Progenitor cell of endocrine pancreas (in vitro differentiated cells): ENCODE data around the gene DNAAF1. TPM values are rescaled to one million over a fixed set of nuclear protein-coding genes. Genes with fewer than 3 reads are reported as not detected.

ENCODE experiments used
- DNase-seq: peaks from one replicate; pipeline ENCODE4 v3.0.0; 2021; ENCODE audit warnings: low spot score; ENCODE audit not compliant: unreplicated experiment
- H3K27ac Mint-ChIP-seq: 2 replicates; pipeline ENCODE4 v1.8.0; 2021; ENCODE audit warnings: mild to moderate bottlenecking, moderate library complexity, mixed read lengths
- H3K27me3 Mint-ChIP-seq: 2 replicates; pipeline ENCODE4 v1.8.0; 2021; ENCODE audit warnings: mixed read lengths
- H3K36me3 Mint-ChIP-seq: 2 replicates; pipeline ENCODE4 v1.8.0; 2022; ENCODE audit warnings: mixed read lengths; ENCODE audit not compliant: insufficient read depth
- H3K4me1 Mint-ChIP-seq: 2 replicates; pipeline ENCODE4 v1.8.0; 2021; ENCODE audit warnings: low read depth, mixed read lengths
- H3K4me3 Mint-ChIP-seq: 2 replicates; pipeline ENCODE4 v1.8.0; 2021; ENCODE audit warnings: low read depth, mild to moderate bottlenecking, moderate library complexity, mixed read lengths
- H3K9me3 Mint-ChIP-seq: 2 replicates; pipeline ENCODE4 v1.8.0; 2021; ENCODE audit warnings: low read depth, mixed read lengths
- CTCF ChIP-seq: fragments of 200-600 bp; sonication (generic); IDR thresholded peaks from one replicate; pipeline ENCODE4 v1.5.0; 2021; ENCODE audit warnings: antibody characterized with exemption, mild to moderate bottlenecking; ENCODE audit not compliant: unreplicated experiment
- total RNA-seq: library from RNA; stranded (reverse); gene quantifications from 2 replicates; pipeline ENCODE4 v1.2.1, GENCODE V29; 2021

The DNAAF1 gene
- total RNA-seq, 1 donor from 2014 or later, result 1.8 TPM

GRCh38 chr16:84138500-84138823 lies 6.6 kb upstream of the DNAAF1 start:
- DNase-seq, result no peak
- H3K4me1 Mint-ChIP-seq, result peaks cover 24% of the 10 kb centered on the region
- H3K27me3 Mint-ChIP-seq, result no peaks in the 10 kb centered on the region
- TF ChIP-seq CTCF, result no peak
- H3K9me3 Mint-ChIP-seq, result no peaks in the 10 kb centered on the region
- peaks cover 11% of the 10 kb centered on the region for H3K36me3 Mint-ChIP-seq
- H3K27ac Mint-ChIP-seq, result peak overlapping the region; percentile 93
- no peak overlapping the region for H3K4me3 Mint-ChIP-seq

GRCh38 chr16:84138824-84139627 lies 6.1 kb upstream of the DNAAF1 start:
- DNase-seq, result no peak
- peak overlapping the region; percentile 93 for H3K27ac Mint-ChIP-seq
- H3K27me3 Mint-ChIP-seq, result no peaks in the 10 kb centered on the region
- no peaks in the 10 kb centered on the region for H3K9me3 Mint-ChIP-seq
- H3K4me1 Mint-ChIP-seq, result peaks cover 25% of the 10 kb centered on the region
- peaks cover 9% of the 10 kb centered on the region for H3K36me3 Mint-ChIP-seq
- H3K4me3 Mint-ChIP-seq, result peak overlapping the region; percentile 43
- no peak for TF ChIP-seq CTCF

- Mint-ChIP-seq H3K9me3 (no peaks in the 10 kb centered on the region), H3K27me3 (no peaks in the 10 kb centered on the region), H3K4me3 (no peak overlapping the region), H3K27ac (peak overlapping the region; percentile 93), H3K4me1 (peaks cover 26% of the 10 kb centered on the region), H3K36me3 (peaks cover 9% of the 10 kb centered on the region)
- no peak for TF ChIP-seq CTCF
- no peak for DNase-seq
Observed at GRCh38 chr16:84139628-84140258, 5.4 kb upstream of the DNAAF1 start.

GRCh38 chr16:84141143-84141670 lies 3.9 kb upstream of the DNAAF1 start:
- no peak for TF ChIP-seq CTCF
- Mint-ChIP-seq H3K27me3 (peaks cover 2% of the 10 kb centered on the region), H3K27ac (no peak overlapping the region), H3K4me1 (peaks cover 26% of the 10 kb centered on the region), H3K4me3 (no peak overlapping the region), H3K36me3 (peaks cover 6% of the 10 kb centered on the region), H3K9me3 (no peaks in the 10 kb centered on the region)
- DNase-seq, result no peak

- Mint-ChIP-seq H3K9me3 (no peaks in the 10 kb centered on the region), H3K27ac (no peak overlapping the region), H3K36me3 (peaks cover 5% of the 10 kb centered on the region), H3K27me3 (peaks cover 9% of the 10 kb centered on the region), H3K4me3 (peak overlapping the region; percentile 98), H3K4me1 (peaks cover 15% of the 10 kb centered on the region)
- DNase-seq, result no peak
- TF ChIP-seq CTCF, result no peak
Observed at GRCh38 chr16:84143081-84143480, 2.0 kb upstream of the DNAAF1 start.
